ENCODE measurements around the gene MCTP2.

MCTP2 gene

DNA sequence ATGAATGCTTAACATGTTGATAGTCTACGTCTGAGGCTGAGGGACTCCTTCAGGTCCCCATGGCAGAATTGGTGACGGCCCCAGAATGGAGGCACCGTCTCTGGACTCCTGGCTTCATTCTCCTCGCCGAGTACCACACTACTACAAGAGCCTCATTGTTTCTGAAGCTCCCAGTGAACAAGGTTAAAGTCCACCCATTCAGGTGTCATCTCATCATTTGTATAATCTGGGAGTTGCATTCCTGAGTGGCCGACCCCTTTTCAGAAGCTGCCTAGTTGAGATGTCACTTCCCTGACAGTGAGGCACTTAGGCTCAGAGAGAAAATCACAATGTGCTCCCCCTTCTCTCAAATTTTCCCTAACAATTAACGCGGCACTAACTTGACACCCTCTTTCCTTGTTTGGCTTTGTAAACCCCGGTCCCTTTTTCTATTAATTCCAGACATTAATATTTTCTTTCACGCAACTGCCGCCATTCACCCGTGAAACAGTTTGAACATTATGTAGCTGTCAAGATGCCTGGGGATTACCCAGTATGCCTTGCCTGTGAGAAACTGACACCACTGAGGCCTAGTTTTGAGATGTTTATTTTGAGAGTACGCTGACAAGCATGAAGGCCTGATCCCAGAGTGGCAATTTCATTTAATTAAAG is 105.6 kb downstream of the MCTP2 start:
- TF ChIP-seq FOXM1 (IDR thresholded peaks at IDR 0.05; ENCODE audit: borderline replicate concordance, low read depth) (no peak), TEAD4 (IDR thresholded peaks at IDR 0.05) (no peak), TAF1 (IDR thresholded peaks at IDR 0.05; ENCODE audit: low read depth) (no peak), EGR1 (IDR thresholded peaks at IDR 0.05) (no peak), ZBTB7A (IDR thresholded peaks at IDR 0.05; ENCODE audit: low read depth) (no peak), TCF12 (IDR thresholded peaks at IDR 0.05; ENCODE audit: low read depth) (no peak), NFIC (IDR thresholded peaks at IDR 0.05) (no peak), CEBPB (IDR thresholded peaks at IDR 0.05) (no peak), EP300 (IDR thresholded peaks at IDR 0.05; ENCODE audit: borderline replicate concordance) (no peak), RAD21 (IDR thresholded peaks at IDR 0.05; ENCODE audit: low read depth) (no peak), CREB1 (IDR thresholded peaks at IDR 0.05; ENCODE audit: low read depth) (no peak), YY1 (IDR thresholded peaks at IDR 0.05; ENCODE audit: low read depth) (no peak)
- TF ChIP-seq, protein P1, sequence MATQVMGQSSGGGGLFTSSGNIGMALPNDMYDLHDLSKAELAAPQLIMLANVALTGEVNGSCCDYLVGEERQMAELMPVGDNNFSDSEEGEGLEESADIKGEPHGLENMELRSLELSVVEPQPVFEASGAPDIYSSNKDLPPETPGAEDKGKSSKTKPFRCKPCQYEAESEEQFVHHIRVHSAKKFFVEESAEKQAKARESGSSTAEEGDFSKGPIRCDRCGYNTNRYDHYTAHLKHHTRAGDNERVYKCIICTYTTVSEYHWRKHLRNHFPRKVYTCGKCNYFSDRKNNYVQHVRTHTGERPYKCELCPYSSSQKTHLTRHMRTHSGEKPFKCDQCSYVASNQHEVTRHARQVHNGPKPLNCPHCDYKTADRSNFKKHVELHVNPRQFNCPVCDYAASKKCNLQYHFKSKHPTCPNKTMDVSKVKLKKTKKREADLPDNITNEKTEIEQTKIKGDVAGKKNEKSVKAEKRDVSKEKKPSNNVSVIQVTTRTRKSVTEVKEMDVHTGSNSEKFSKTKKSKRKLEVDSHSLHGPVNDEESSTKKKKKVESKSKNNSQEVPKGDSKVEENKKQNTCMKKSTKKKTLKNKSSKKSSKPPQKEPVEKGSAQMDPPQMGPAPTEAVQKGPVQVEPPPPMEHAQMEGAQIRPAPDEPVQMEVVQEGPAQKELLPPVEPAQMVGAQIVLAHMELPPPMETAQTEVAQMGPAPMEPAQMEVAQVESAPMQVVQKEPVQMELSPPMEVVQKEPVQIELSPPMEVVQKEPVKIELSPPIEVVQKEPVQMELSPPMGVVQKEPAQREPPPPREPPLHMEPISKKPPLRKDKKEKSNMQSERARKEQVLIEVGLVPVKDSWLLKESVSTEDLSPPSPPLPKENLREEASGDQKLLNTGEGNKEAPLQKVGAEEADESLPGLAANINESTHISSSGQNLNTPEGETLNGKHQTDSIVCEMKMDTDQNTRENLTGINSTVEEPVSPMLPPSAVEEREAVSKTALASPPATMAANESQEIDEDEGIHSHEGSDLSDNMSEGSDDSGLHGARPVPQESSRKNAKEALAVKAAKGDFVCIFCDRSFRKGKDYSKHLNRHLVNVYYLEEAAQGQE (IDR thresholded peaks at IDR 0.05; ENCODE audit: low read depth) = no peak
- TF ChIP-seq, protein P2, sequence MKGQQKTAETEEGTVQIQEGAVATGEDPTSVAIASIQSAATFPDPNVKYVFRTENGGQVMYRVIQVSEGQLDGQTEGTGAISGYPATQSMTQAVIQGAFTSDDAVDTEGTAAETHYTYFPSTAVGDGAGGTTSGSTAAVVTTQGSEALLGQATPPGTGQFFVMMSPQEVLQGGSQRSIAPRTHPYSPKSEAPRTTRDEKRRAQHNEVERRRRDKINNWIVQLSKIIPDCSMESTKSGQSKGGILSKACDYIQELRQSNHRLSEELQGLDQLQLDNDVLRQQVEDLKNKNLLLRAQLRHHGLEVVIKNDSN (IDR thresholded peaks at IDR 0.05) = no peak
- TF ChIP-seq, protein P3, sequence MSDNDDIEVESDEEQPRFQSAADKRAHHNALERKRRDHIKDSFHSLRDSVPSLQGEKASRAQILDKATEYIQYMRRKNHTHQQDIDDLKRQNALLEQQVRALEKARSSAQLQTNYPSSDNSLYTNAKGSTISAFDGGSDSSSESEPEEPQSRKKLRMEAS (IDR thresholded peaks at IDR 0.05) = no peak

DNA sequence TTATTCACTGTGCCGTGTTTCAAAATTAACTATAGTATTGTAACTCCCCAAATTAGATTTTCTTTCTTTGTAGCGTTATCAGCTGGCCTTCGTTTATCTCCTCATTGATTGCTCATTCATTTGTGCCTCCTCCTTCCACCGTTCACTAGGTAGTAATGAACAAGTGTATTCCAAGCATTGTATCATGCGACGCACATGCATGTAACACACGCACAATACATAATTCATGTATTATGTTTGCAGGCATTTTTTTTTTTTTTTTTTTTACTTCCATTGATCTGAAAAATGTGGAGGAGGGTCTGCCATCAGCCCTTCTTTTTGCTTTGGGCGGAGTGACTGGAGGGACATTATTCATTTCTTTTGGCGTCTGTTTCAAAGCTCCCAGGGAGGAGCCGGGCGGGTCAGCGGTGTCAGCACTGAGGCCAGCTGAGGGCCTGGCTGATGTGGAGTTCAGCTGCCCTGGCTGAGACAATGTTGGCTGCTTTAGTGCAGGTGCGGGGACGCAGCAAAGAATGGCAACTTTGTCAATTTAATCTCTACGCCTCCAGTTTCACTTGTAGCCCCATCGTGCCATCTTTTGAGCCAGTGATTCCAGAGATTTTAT is 107.0 kb downstream of the MCTP2 start:
- TF ChIP-seq NFIC (IDR thresholded peaks at IDR 0.05) (no peak), TAF1 (IDR thresholded peaks at IDR 0.05; ENCODE audit: low read depth) (no peak), TEAD4 (IDR thresholded peaks at IDR 0.05) (no peak), FOXM1 (IDR thresholded peaks at IDR 0.05; ENCODE audit: borderline replicate concordance, low read depth) (no peak), YY1 (IDR thresholded peaks at IDR 0.05; ENCODE audit: low read depth) (no peak), ZBTB7A (IDR thresholded peaks at IDR 0.05; ENCODE audit: low read depth) (no peak), EP300 (IDR thresholded peaks at IDR 0.05; ENCODE audit: borderline replicate concordance) (no peak), EGR1 (IDR thresholded peaks at IDR 0.05) (no peak), TCF12 (IDR thresholded peaks at IDR 0.05; ENCODE audit: low read depth) (no peak), CEBPB (IDR thresholded peaks at IDR 0.05) (no peak), CREB1 (IDR thresholded peaks at IDR 0.05; ENCODE audit: low read depth) (no peak), RAD21 (IDR thresholded peaks at IDR 0.05; ENCODE audit: low read depth) (no peak)
- TF ChIP-seq, protein P2 (IDR thresholded peaks at IDR 0.05) = no peak
- TF ChIP-seq, protein P1 (IDR thresholded peaks at IDR 0.05; ENCODE audit: low read depth) = no peak
- TF ChIP-seq, protein P3 (IDR thresholded peaks at IDR 0.05) = no peak

DNA sequence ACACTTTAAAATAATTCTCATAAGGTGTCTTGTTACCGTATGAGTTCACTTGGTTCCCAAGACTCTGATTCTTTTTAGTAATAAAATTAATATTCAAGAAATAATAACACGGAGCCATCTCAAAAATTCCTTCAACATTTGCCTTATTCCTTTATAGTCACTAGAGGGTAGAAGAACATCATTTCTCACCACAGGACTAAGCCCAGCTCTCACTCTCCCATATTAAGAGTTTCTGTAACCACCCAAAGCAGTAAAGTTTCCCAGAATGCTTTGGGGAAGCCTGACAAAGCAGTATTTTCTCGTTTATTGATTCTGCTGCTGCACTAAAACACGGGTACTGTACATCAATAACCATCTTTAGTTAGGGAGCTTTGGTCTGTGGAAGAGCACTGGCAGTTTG is 114.9 kb downstream of the MCTP2 start:
- no peak for TF ChIP-seq EGR1 (IDR thresholded peaks at IDR 0.05)
- TF ChIP-seq CEBPB (IDR thresholded peaks at IDR 0.05) = no peak
- no peak for TF ChIP-seq NFIC (IDR thresholded peaks at IDR 0.05)
- TF ChIP-seq, protein P2 (IDR thresholded peaks at IDR 0.05) = no peak

DNA sequence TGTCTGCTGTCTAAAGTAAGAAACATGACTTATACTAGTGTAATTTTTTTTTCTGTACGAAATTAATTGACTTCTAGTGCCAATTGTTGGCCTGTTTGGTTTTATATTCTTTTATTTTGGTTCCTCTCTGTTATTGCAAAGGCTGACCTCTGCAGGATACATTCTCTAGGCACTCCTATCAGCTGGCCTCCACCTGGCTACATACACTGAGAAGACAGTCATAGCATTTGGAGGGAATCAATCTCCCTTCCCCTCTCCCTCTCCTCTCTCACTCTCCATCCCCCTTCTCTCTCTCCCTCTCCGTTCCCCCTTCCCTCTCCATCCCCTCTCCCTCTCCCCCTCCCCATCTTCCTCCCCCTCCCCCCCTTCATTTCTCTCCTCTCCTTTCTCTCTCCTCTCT is 116.7 kb downstream of the MCTP2 start:
- TF ChIP-seq ZBTB7A (IDR thresholded peaks at IDR 0.05; ENCODE audit: low read depth) (no peak), EGR1 (IDR thresholded peaks at IDR 0.05) (no peak), NFIC (IDR thresholded peaks at IDR 0.05) (no peak), TAF1 (IDR thresholded peaks at IDR 0.05; ENCODE audit: low read depth) (no peak), RAD21 (IDR thresholded peaks at IDR 0.05; ENCODE audit: low read depth) (no peak), FOXM1 (IDR thresholded peaks at IDR 0.05; ENCODE audit: borderline replicate concordance, low read depth) (no peak), CREB1 (IDR thresholded peaks at IDR 0.05; ENCODE audit: low read depth) (no peak), YY1 (IDR thresholded peaks at IDR 0.05; ENCODE audit: low read depth) (no peak), EP300 (IDR thresholded peaks at IDR 0.05; ENCODE audit: borderline replicate concordance) (no peak), TCF12 (IDR thresholded peaks at IDR 0.05; ENCODE audit: low read depth) (no peak), TEAD4 (IDR thresholded peaks at IDR 0.05) (no peak), CEBPB (IDR thresholded peaks at IDR 0.05) (no peak)
- TF ChIP-seq, protein P3 (IDR thresholded peaks at IDR 0.05) = no peak
- TF ChIP-seq, protein P1 (IDR thresholded peaks at IDR 0.05; ENCODE audit: low read depth) = no peak
- TF ChIP-seq, protein P2 (IDR thresholded peaks at IDR 0.05) = no peak
